ENCODE results near the gene METTL26.

METTL26 gene

DNA sequence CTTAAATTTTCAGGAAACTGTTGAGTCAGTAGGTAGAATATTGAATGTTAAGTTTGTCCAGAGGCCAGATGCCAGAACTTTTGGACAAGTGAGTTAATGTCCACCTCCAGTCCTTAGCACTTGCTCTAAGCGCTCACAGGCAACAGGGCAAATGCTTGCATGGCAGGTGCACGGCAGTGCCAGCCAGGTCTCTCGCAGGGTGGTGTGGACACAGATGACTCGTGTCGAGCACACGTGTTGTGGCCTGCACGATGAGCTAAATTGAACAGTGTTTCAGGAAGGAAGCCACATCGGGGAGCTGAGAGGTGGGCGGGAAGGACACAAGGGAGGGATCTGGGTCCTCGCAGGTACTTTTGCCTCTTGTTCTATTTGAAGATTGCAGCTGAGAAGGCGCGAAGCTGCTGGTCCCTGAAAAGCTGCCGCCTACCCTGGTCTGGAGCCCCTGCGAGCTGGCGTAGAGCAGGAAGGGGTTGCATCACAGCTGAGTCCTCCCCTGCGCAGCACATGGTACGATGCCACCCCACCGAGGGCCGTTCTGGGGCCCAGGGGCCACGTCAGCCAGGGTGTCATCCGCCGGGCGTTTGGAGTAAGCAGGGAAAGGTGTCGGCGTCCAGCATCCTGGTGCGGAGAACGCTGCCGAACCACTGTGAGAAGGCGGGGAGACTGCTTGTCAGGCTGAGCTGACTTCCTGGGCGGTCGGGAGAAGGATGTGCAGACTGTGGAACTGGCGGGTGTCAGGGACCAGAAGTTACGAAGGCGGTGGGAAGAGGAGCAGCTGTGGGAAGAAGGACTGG lies 40.0 kb downstream of the METTL26 start:
- TF ChIP-seq, protein P1, sequence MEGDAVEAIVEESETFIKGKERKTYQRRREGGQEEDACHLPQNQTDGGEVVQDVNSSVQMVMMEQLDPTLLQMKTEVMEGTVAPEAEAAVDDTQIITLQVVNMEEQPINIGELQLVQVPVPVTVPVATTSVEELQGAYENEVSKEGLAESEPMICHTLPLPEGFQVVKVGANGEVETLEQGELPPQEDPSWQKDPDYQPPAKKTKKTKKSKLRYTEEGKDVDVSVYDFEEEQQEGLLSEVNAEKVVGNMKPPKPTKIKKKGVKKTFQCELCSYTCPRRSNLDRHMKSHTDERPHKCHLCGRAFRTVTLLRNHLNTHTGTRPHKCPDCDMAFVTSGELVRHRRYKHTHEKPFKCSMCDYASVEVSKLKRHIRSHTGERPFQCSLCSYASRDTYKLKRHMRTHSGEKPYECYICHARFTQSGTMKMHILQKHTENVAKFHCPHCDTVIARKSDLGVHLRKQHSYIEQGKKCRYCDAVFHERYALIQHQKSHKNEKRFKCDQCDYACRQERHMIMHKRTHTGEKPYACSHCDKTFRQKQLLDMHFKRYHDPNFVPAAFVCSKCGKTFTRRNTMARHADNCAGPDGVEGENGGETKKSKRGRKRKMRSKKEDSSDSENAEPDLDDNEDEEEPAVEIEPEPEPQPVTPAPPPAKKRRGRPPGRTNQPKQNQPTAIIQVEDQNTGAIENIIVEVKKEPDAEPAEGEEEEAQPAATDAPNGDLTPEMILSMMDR (conservative IDR thresholded peaks at IDR 0.05; ENCODE audit: control insufficient read depth, insufficient read depth, low read depth, low read length): no peak
- DNase-seq (ENCODE audit: low read depth): no peak
- no peak overlapping the region for H3K4me3 ChIP-seq (ENCODE audit: control insufficient read depth, low read depth, low read length)

DNA sequence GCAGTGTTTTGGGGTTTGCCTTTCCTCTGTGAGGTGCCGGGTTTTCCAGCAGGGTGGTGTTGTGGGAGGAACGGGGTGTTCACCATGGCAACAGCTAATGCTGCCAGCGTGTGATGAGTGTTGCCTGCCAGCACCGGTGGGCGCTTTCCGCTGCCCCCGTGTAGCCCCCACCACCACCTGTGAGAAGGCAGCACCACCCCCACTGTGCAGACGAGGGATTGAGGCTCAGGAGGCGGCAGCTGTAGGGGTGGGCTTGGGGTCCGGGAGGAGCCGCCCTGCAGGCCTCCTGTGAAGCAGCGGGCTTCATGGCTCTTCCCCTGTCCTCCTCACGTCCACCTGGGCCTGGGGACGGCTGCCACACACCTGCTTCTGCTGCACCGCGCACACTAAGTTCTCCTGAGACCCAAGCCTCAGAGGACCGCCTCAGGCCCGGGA lies 41.0 kb downstream of the METTL26 start:
- TF ChIP-seq, protein P1 (conservative IDR thresholded peaks at IDR 0.05; ENCODE audit: control insufficient read depth, insufficient read depth, low read depth, low read length): no peak
- no peak for DNase-seq (ENCODE audit: low read depth)
- no peak overlapping the region for H3K4me3 ChIP-seq (ENCODE audit: control insufficient read depth, low read depth, low read length)

DNA sequence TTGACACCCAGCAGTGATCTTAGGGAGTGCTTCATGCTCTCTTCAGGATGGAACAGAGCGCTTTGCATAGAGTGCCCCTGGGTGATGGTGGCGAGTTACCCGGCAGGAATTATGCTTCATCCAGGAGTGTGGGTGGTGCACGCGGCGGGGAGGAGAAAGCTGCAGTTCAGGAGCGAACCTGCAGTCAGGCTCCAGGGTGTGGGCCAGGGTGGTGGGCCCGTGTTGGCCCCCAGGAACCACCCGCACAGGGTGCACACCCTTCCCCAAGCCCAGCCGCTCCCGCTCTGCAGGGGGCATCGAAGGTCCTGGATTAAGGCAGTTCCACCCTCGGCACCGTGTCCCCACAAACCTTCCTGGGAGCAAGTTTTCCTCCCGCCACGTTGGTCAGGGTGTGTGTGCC lies 42.3 kb downstream of the METTL26 start:
- no peak for DNase-seq (ENCODE audit: low read depth)
- no peak overlapping the region for H3K4me3 ChIP-seq (ENCODE audit: control insufficient read depth, low read depth, low read length)
- TF ChIP-seq, protein P1 (conservative IDR thresholded peaks at IDR 0.05; ENCODE audit: control insufficient read depth, insufficient read depth, low read depth, low read length): no peak

DNA sequence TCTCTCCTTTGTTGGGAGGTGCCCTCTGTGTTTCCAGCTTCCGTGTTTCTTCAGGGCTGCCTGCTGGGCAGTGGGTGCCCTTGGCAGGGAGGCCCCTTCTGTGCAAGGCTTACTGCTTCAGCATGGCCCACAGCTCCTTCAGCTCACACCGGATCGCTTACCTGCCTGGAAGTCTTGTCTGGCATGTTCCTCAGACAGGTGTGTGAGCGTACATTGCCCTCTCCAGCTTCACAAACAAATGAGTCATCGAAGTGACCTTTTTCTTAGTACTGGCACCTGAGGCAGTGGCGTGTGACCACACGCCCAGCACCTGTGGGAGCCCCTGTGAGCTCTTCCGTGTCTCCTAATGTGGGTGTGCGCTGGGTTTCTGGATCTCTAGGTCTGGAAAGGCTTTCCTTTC lies 42.7 kb downstream of the METTL26 start:
- TF ChIP-seq, protein P1 (conservative IDR thresholded peaks at IDR 0.05; ENCODE audit: control insufficient read depth, insufficient read depth, low read depth, low read length): no peak
- no peak for DNase-seq (ENCODE audit: low read depth)
- no peak overlapping the region for H3K4me3 ChIP-seq (ENCODE audit: control insufficient read depth, low read depth, low read length)

DNA sequence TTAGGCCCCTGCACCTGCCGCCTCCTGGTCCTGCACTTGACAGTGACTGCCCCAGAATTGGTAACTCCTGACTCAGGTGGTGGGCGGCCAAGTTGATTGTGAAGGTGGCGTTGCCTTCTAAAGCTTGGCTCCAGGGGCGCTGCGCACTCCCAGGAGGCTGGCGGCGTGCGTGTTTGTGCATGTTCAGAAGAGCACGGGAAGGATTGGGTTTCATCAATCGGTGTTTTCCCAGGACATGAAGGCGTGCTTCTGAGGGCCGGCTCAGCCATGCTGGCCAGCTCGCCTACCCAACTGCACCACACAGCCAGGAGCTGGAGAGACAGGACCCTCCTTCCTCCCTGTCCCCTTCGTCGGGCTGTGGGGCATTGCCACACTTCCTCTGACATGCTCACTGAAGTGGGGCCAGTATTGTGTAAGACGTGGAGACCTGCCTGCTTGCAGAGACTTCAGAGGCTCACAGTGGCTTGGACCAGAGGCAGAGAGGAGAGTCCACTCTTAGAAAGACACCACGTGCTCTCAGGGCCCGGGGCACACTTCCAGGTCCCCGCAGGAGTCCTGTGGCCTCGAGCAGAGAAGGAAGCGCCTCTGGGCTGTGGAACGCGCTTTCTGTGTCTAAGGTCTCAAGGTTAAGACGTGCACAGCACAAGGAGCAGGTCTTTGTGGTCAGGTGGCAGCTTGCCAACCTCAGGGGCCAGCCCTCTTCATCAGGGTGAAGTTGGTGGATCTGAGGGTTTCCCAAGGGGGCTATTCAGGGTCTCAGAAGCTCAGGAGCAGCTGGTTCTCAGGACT lies 43.4 kb downstream of the METTL26 start:
- peak; percentile 36 for DNase-seq (ENCODE audit: low read depth)
- H3K4me3 ChIP-seq (ENCODE audit: control insufficient read depth, low read depth, low read length): no peak overlapping the region
- TF ChIP-seq, protein P1 (conservative IDR thresholded peaks at IDR 0.05; ENCODE audit: control insufficient read depth, insufficient read depth, low read depth, low read length): no peak

DNA sequence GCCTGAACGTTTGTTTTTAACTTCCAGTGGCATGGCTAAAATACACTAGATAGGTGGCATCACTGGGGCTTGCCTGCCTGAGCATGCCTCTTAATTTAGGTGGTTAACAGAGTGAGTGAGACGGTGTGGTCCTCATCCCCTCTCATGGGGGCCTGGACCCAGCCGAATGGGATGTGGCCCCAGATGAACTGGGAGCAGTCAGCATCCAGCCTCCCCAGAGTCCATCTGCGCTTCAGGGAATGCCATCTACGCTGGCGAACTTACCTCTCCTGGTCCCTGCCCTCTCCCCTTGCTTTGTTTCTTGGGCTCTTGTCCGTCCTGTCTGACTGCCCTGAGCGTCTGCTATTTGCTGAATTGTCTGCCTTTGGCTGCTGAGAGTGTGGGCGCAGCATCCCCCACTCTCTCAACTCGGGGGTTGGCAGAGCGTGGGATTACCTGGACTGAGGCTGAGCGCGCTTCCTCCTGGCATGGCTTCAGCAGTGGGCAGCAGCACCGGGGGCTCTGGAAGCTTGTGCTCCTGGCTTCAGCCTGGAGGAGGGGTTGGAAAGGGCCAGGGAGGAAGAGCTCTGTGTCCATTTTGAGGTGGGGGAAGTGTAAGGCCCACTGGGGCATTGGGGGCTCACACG lies 44.1 kb downstream of the METTL26 start:
- TF ChIP-seq, protein P1 (conservative IDR thresholded peaks at IDR 0.05; ENCODE audit: control insufficient read depth, insufficient read depth, low read depth, low read length): no peak
- no peak for DNase-seq (ENCODE audit: low read depth)
- no peak overlapping the region for H3K4me3 ChIP-seq (ENCODE audit: control insufficient read depth, low read depth, low read length)
